Activated CD4-positive, alpha-beta T cell treated with anti-CD3 and anti-CD28 coated beads, Interleukin-10, Interleukin-2, amounts not matched to agents 100 ng/mL and 50 ng/mL, durations not matched to agents 16 hours and 8 hours (primary cell): ENCODE data around the gene PKMYT1.
"Not testable (repeated sequence)": the region's sequence is repeated elsewhere in the genome, so short reads cannot be mapped to it uniquely, and the experiment has no call there.

Experiments
- DNase-seq: peaks from one replicate; pipeline ENCODE4 v3.0.0-alpha.2; 2020

Gene PKMYT1

DNA sequence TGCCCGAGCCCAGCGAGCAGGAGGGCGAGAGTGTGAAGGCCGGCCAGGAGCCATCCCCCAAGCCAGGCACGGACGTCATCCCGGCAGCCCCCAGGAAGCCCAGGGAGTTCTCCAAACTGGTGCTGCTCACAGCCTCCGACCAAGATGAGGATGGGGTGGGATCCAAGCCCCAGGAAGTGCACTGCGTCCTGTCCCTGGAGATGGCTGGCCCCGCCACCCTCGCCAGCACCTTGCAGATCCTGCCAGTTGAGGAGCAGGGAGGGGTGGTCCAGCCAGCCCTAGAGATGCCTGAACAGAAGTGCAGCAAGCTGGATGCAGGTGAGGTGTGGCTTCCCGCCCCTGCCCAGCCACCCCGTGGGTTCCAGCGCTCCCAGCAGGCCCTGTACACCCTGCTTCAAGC, 50.6 kb downstream of the PKMYT1 start:
- DNase-seq: no peak

GRCh38 chr16:2928796-2929195, 51.5 kb downstream of the PKMYT1 start:
- DNase-seq: no peak

DNA sequence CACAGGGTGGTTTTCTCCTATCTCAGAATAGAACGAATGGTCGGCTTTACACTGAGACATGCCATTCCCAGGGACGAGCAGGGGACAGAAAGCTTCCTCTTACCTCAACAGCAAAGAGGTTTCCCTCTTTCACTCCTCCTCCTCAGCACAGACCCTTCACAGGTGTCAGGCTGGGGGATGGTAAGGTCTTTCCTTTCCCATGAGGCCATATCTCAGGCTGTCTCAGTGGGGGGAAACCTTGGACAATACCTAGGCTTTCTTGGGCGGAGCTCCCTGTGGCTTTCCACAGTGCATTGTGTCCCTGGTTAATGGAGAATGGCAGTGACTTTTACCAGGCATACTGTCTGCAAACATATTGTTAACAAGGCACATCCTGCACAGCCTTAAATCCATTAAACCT, 52.1 kb downstream of the PKMYT1 start:
- DNase-seq: not testable (repeated sequence)

GRCh38 chr16:2927010-2927646, 53.1 kb downstream of the PKMYT1 start:
- DNase-seq: peak; percentile 92

DNA sequence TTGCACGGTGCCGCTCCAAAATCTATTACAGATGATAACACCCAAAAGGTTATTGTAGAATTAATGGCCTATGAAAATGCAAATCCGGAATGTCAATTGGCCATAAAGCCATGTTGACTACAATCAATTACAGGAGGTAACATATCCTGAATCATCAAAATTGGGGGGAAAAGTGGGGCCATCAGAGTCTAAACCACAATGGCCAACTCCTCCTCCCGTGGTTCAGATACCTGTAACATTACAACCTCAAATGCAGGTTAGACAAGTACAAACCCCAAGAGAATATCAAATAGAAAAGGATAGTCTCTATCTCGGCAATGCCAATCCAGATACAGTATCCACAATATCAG, 53.6 kb downstream of the PKMYT1 start:
- DNase-seq: no peak

DNA sequence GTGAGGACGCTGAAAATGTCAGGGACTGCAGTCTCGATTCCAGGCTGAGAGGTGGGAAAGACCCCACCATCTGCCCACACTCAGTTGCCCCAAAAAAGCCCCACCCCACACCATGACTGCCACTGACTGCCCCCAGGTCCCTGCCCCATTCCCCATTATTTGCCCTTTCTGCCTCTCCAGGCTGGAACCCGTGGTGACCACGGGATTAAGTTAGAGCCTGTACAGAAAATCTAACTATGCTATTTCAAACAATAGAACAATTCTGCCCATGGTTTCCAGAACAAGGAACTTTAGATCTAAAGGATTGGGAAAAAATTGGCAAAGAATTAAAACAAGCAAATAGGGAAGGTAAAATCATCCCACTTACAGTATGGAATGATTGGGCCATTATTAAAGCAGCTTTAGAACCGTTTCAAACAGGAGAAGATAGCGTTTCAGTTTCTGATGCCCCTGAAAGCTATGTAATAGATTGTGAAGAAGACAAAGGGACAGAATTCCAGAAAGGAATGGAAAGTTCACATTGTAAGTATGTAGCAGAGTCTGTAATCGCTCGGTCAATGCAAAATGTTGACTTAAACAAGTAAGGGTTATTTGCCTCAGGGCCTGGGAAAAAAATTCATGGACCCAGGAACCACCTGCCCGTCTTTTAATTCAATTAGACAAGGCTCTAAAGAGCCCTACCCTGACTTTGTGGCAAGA, 54.1 kb downstream of the PKMYT1 start:
- no peak for DNase-seq

- no peak for DNase-seq
Measured at GRCh38 chr16:2924901-2925755, 55.1 kb downstream of the PKMYT1 start.

DNA sequence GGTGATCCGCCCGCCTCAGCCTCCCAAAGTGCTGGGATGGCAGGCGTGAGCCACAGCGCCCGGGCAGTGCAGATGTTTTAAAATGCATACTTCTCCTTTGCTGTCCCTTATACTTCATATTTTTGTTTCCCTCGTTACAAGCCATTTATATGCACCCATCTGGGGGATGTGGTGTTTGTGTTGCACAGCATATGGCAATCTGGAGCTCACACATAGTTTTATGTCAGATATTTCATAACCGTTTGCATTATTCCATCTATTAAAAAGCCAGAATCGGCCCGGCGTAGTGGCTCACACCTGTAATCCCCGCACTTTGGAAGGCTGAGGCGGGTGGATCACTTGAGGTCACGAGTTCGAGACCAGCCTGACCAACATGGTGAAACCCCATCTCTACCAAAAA, 56.8 kb downstream of the PKMYT1 start:
- DNase-seq: no peak
